22Rv1 (cell line): ENCODE data around the gene C9orf43.

Experiments
- H3K27ac ChIP-seq: fragments of 450-650 bp; 2 replicates; pipeline ENCODE4 v1.5.1; 2017
- CTCF ChIP-seq: fragments of 450-650 bp; IDR thresholded peaks from 2 replicates; pipeline ENCODE4 v1.5.1; 2017; ENCODE audit warnings: mild to moderate bottlenecking
- ZFX ChIP-seq: fragments of 450-650 bp; IDR thresholded peaks from 2 replicates; pipeline ENCODE4 v1.6.1; 2017; ENCODE audit warnings: antibody characterized with exemption, borderline replicate concordance

The C9orf43 gene

DNA sequence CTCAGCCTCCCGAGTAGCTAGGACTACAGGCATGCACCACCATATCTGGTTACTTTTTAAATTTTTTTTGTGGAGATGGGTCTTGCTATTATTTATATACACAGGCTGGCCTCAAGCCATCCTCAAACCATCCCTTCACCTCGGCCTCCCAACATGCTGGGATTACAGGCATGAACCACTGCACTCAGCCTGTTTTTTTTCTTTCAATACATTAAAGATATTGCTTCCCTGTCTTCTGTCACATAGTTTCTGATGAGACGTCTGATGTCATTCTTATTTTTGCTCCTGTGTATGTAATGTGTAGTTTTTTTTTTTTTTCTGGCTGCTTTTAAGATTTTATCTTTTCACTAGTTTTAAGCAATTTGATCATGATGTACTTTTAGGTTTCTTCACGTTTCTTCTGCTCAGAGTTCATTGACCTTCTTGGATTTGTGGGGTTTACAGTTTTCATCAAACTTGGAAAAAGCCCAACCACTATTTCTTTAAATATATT, 41.6 kb downstream of the C9orf43 start:
- no peak overlapping the region for H3K27ac ChIP-seq
- no peak for TF ChIP-seq ZFX
- TF ChIP-seq CTCF, result no peak

- H3K27ac ChIP-seq, result peak overlapping the region; percentile 13; the same call in 1 of the 2 replicates
Measured at GRCh38 chr9:113454914-113455761, 44.6 kb downstream of the C9orf43 start.

GRCh38 chr9:113456235-113456634, 45.7 kb downstream of the C9orf43 start:
- H3K27ac ChIP-seq, result no peak overlapping the region
- TF ChIP-seq ZFX (no peak), CTCF (no peak)

More at GRCh38 chr9:113454914-113455761, 44.6 kb downstream of the C9orf43 start:
- TF ChIP-seq CTCF, result no peak
- TF ChIP-seq ZFX, result no peak

GRCh38 chr9:113461285-113461684, 50.7 kb downstream of the C9orf43 start:
- H3K27ac ChIP-seq, result no peak overlapping the region
- TF ChIP-seq CTCF (no peak), ZFX (no peak)

DNA sequence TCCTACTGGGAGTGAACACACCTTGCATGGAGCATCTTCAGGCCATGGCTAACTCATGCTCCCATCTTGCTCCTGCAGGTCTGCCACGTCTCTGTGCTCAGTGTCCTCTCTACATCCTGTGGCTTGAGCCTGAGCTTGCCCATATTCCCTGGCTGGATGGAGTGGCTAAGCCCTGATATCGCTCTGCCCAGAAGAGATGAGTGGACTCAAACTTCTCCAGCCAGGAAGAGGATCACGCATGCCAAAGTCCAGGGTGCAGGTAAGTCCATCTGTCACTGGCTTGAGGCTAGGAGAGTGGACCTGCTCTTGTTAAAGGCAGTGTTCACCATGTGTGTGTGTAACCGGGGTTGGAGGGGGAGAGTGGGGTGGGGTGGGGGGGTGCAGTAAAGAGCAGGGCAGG, 51.4 kb downstream of the C9orf43 start:
- TF ChIP-seq ZFX (no peak), CTCF (no peak)
- H3K27ac ChIP-seq, result no peak overlapping the region

DNA sequence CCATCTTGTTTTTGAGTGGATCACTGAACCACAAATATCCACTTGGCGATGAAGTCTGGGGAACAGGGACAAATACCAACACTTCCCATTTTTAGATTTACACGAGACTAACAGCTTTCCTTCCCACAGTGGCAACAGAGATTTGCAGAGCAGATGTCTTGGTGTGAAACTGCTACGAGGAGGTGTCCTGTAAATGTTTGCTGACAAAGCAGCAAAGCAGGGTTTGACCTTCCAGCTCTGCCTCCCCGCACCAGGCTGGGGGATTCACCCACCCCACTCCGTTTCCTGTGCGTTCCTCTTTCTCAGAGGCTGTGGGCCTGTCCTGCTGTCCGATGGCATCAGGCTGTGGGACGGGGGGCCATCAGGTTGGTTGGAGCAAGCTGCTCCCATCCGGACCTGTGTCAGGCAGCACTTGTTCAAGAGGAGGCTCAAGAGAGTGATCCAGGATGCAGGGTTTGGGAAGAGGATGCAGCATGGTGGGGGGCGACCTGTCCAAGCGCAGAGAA, 52.3 kb downstream of the C9orf43 start:
- no peak for TF ChIP-seq CTCF
- TF ChIP-seq ZFX, result no peak

More for the DNA sequence above, 52.3 kb downstream of the C9orf43 start:
- peak overlapping the region; percentile 76 for H3K27ac ChIP-seq
